CD8-positive, alpha-beta memory T cell (primary cell): Measurements from ENCODE around the gene CDK14. TPM values are rescaled to one million over a fixed set of nuclear protein-coding genes. Genes with fewer than 3 reads are reported as not detected.
A peak's percentile ranks its signal among the peaks of the same experiment; 100 is the strongest.

Source experiments
- CTCF ChIA-PET: fragments of 350-600 bp; sonication (Branson Sonifier 250); formaldehyde crosslinking; loops from one replicate; lab custom pipeline; 2021; ENCODE audit warnings: antibody characterized with exemption; lab: Charles Lee
- POLR2A ChIA-PET: fragments of 350-600 bp; sonication (Branson Sonifier 250); formaldehyde crosslinking; loops from one replicate; lab custom pipeline; 2021; ENCODE audit warnings: antibody characterized with exemption; lab: Charles Lee
- DNase-seq, 5 donors: peaks; one replicate each; pipeline versions ENCODE4 v3.0.0 to v3.0.0-alpha.2; 2020 to 2022; ENCODE audit warnings: mixed read lengths in 1 of 5
- H3K27ac ChIP-seq: one replicate; pipeline ENCODE4 v1.7.0; 2013; ENCODE audit warnings: low read depth, mild to moderate bottlenecking, low read length, moderate library complexity
- H3K27me3 ChIP-seq: 2 replicates; pipeline ENCODE4 v1.7.0; 2013; ENCODE audit warnings: low read length, mild to moderate bottlenecking; ENCODE audit not compliant: insufficient read depth, poor library complexity, severe bottlenecking
- H3K36me3 ChIP-seq: 2 replicates; pipeline ENCODE4 v1.7.0; 2013; ENCODE audit warnings: mild to moderate bottlenecking, low read length, moderate library complexity; ENCODE audit not compliant: insufficient read depth
- H3K4me1 ChIP-seq: 2 replicates; pipeline ENCODE4 v1.7.0; 2013; ENCODE audit warnings: mild to moderate bottlenecking, low read length, moderate library complexity; ENCODE audit not compliant: insufficient read depth
- H3K4me3 ChIP-seq: 2 replicates; pipeline ENCODE4 v1.7.0; 2013; ENCODE audit warnings: mild to moderate bottlenecking, low read length
- H3K9me3 ChIP-seq: 2 replicates; pipeline ENCODE4 v1.7.0; 2013; ENCODE audit warnings: mild to moderate bottlenecking, low read length
- H3K27ac Mint-ChIP-seq, 8 donors: one replicate each; pipeline ENCODE4 v1.8.0; 2020 to 2021; ENCODE audit warnings: mixed read lengths in 8 of 8, mild to moderate bottlenecking in 6 of 8, inconsistent platforms in 3 of 8, moderate library complexity in 3 of 8
- H3K27me3 Mint-ChIP-seq, 2 donors: one replicate each; pipeline ENCODE4 v1.8.0; 2020 to 2021; ENCODE audit warnings: mixed read lengths in 2 of 2, mild to moderate bottlenecking in 1 of 2, moderate library complexity in 1 of 2
- H3K36me3 Mint-ChIP-seq, 3 donors: one replicate each; pipeline ENCODE4 v1.8.0; 2020 to 2021; ENCODE audit warnings: mixed read lengths in 3 of 3, inconsistent platforms in 1 of 3, mild to moderate bottlenecking in 1 of 3
- H3K4me1 Mint-ChIP-seq, 3 donors: one replicate each; pipeline ENCODE4 v1.8.0; 2020 to 2021; ENCODE audit warnings: mixed read lengths in 3 of 3, inconsistent platforms in 1 of 3, mild to moderate bottlenecking in 1 of 3
- H3K4me3 Mint-ChIP-seq, 7 donors: one replicate each; pipeline ENCODE4 v1.8.0; 2020 to 2021; ENCODE audit warnings: mixed read lengths in 7 of 7, mild to moderate bottlenecking in 6 of 7, moderate library complexity in 4 of 7, inconsistent platforms in 2 of 7
- H3K9me3 Mint-ChIP-seq, 5 donors: one replicate each; pipeline ENCODE4 v1.8.0; 2020 to 2022; ENCODE audit warnings: mixed read lengths in 5 of 5, mild to moderate bottlenecking in 3 of 5, moderate library complexity in 2 of 5, inconsistent platforms in 1 of 5
- polyA plus RNA-seq: library from polyadenylated mRNA; unstranded; fragments of 300-500 nt; fragmentation: Illumina TruSeq; gene quantifications from one replicate; pipeline ENCODE4 v1.2.3, GENCODE V29; 2021
- total RNA-seq, 2 experiments: library from RNA; stranded (reverse); gene quantifications; one replicate each; pipeline ENCODE4 v1.2.3, GENCODE V29; 2021

The CDK14 gene
- total and polyA plus RNA-seq, 3 experiments from 2014 or later: 0.05 to 0.20 TPM; not detected in 1

DNA sequence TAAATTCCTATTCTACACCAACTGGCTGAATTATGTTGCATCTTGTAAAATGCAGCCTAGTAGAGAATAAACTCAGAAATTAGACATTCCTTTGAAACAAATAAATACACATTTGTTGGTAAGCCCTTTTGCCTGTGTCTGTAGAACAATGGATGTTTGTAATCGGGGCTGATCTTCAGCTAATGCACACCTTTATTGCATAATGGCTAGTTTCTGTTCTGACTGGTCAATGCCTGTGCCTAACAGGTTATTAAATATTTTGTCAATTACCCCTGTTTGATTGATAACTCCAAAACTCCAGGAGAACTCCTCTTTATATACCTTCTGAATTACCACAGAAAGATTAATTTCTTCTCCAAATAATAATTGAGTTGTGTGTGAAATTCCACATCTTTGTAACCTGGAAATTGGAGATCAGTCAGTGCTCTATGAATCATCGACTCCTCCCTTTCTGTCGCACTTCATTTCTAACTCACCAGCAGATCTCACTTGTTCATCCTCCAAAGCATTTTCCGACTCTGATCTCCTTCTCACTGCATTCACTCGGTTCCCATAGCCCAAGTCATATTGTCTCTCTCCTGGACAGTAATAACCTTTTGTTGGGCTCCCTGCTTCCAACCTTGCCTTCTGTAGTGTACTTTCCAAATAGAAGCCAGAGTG, 472.1 kb downstream of the CDK14 start:
- H3K4me3 Mint-ChIP-seq: no peak overlapping the region
- Histone ChIP-seq H3K36me3 (no peaks in the 10 kb centered on the region), H3K4me1 (no peaks in the 10 kb centered on the region), H3K27ac (no peak overlapping the region), H3K4me3 (no peak overlapping the region), H3K9me3 (no peaks in the 10 kb centered on the region), H3K27me3 (no peaks in the 10 kb centered on the region)
- H3K27ac Mint-ChIP-seq: no peak overlapping the region
- DNase-seq: no peak
- H3K27me3 Mint-ChIP-seq: no peaks in the 10 kb centered on the region
- peaks cover 0 to 5% (median 0%) of the 10 kb centered on the region in 5 donors for H3K9me3 Mint-ChIP-seq
- H3K36me3 Mint-ChIP-seq: no peaks in the 10 kb centered on the region
- ChIA-PET CTCF (no interaction called here), POLR2A (no interaction called here)
- H3K4me1 Mint-ChIP-seq: no peaks in the 10 kb centered on the region

DNA sequence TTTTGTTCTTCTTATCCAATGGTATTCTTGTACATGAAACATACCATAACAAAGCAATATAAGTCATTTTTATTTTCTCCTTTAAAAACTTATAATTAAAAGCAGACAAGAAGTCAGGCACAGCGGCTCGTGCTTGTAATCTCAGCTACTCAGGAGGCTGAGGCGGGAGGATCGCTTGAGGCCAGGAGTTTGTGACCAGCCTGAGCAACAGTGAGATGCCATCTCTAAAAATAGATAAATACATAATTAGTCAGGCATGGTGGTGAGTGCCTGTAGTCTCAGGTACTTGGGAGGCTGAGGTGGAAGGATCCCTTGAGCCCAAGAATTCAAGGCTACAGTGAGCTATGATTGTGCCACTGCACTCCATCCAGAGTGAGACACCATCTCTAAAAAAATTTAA, 473.0 kb downstream of the CDK14 start:
- Mint-ChIP-seq H3K4me1 (no peaks in the 10 kb centered on the region), H3K27me3 (no peaks in the 10 kb centered on the region), H3K36me3 (no peaks in the 10 kb centered on the region), H3K9me3 (peaks cover 0 to 6% (median under 1%) of the 10 kb centered on the region in 5 donors), H3K27ac (no peak overlapping the region), H3K4me3 (no peak overlapping the region)
- Histone ChIP-seq H3K9me3 (no peaks in the 10 kb centered on the region), H3K36me3 (no peaks in the 10 kb centered on the region), H3K27ac (no peak overlapping the region), H3K4me3 (no peak overlapping the region), H3K27me3 (no peaks in the 10 kb centered on the region), H3K4me1 (no peaks in the 10 kb centered on the region)
- ChIA-PET CTCF (no interaction called here), POLR2A (no interaction called here)
- no peak for DNase-seq

DNA sequence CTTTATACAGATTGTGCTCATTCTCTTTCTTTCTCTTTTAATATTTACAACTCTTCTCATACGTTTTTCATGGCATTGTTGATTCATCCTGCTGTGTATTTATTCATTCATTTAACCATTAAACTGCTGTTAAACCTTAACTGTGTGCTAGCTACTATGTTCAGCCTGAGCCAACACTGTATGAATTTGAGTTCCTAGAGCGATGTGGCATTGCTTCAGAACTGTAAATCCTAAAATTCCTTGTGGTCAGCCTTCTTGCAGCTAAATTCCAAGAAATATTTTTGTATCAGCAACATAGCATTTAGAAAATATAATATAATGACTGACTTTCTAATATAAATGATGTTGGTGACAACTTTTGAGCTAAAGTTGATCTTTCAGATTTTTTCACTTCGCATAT, 483.4 kb downstream of the CDK14 start:
- Histone ChIP-seq H3K27ac (no peak overlapping the region), H3K27me3 (no peaks in the 10 kb centered on the region), H3K4me1 (peaks cover 15% of the 10 kb centered on the region), H3K36me3 (no peaks in the 10 kb centered on the region), H3K9me3 (no peaks in the 10 kb centered on the region), H3K4me3 (no peak overlapping the region)
- DNase-seq: no peak
- no peak overlapping the region for H3K4me3 Mint-ChIP-seq
- H3K4me1 Mint-ChIP-seq: peaks cover 0 to 5% (median 0%) of the 10 kb centered on the region in 3 donors
- H3K27me3 Mint-ChIP-seq: peaks cover 0 to 1% of the 10 kb centered on the region in 2 donors
- H3K36me3 Mint-ChIP-seq: no peaks in the 10 kb centered on the region
- H3K9me3 Mint-ChIP-seq: peaks cover 0 to under 1% (median 0%) of the 10 kb centered on the region in 5 donors
- CTCF ChIA-PET: interaction anchor here (1.2 kb wide), 1 partner anchor 10 kb away, joined by 3 read pairs; no protein-coding TSS in a partner anchor
- POLR2A ChIA-PET: no interaction called here
- no peak overlapping the region for H3K27ac Mint-ChIP-seq

DNA sequence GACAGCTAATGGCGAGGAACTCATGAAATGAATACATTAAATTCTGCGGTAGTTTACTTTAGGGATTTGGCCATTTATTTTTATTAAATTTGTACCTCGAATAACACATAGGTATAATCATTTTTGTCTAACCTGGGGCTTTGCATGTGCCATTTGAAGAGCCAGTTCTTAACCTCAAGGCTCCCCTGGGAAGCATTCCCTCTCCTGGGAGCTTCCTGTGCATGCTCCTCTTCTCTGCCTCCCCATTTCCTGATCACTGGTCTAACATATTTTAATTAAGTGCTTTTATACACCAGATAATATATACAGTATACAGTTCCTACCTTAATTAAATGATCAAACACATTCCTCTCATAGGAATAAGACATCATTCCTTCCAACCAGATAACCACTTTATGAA, 484.2 kb downstream of the CDK14 start:
- no peaks in the 10 kb centered on the region for H3K9me3 ChIP-seq
- no peak overlapping the region for H3K27ac ChIP-seq
- H3K4me1 ChIP-seq: peaks cover 23% of the 10 kb centered on the region
- Mint-ChIP-seq H3K27ac (no peak overlapping the region), H3K4me3 (no peak overlapping the region), H3K36me3 (no peaks in the 10 kb centered on the region), H3K9me3 (no peaks in the 10 kb centered on the region), H3K4me1 (peaks cover 0 to 5% (median 3%) of the 10 kb centered on the region in 3 donors), H3K27me3 (no peaks in the 10 kb centered on the region)
- DNase-seq: no peak
- no peaks in the 10 kb centered on the region for H3K27me3 ChIP-seq
- POLR2A ChIA-PET: no interaction called here
- H3K4me3 ChIP-seq: no peak overlapping the region
- H3K36me3 ChIP-seq: no peaks in the 10 kb centered on the region
- CTCF ChIA-PET: interaction anchor here (1.2 kb wide), 1 partner anchor 9 kb away, joined by 3 read pairs; no protein-coding TSS in a partner anchor

DNA sequence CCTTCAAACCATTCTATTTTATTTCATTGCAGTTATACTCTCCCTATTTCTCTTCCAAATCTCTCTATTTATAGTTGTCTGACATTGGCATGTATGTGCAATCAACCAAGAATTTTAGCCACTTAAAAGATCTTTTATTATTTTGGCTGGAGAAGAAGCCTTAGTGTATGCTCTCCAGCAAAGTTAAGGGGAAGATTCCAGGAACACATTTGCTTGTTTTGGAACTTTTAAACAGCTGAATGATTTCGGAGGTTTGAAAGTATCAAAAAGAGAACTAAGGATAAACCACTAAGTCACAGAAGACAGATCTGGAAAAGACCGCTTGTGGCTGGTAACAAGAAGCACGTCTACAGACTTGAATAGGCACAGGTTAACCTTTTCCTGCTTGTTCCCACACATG, 485.9 kb downstream of the CDK14 start:
- Mint-ChIP-seq H3K9me3 (peaks cover 0 to 3% (median 0%) of the 10 kb centered on the region in 5 donors), H3K36me3 (no peaks in the 10 kb centered on the region), H3K4me3 (no peak overlapping the region), H3K27ac (no peak overlapping the region), H3K4me1 (peaks cover 0 to 5% (median 3%) of the 10 kb centered on the region in 3 donors), H3K27me3 (no peaks in the 10 kb centered on the region)
- H3K27me3 ChIP-seq: no peaks in the 10 kb centered on the region
- CTCF ChIA-PET: no interaction called here
- H3K36me3 ChIP-seq: no peaks in the 10 kb centered on the region
- no peak for DNase-seq
- H3K9me3 ChIP-seq: no peaks in the 10 kb centered on the region
- H3K4me1 ChIP-seq: peaks cover 26% of the 10 kb centered on the region
- POLR2A ChIA-PET: no interaction called here
- H3K4me3 ChIP-seq: no peak overlapping the region
- H3K27ac ChIP-seq: no peak overlapping the region

- H3K27me3 Mint-ChIP-seq: peaks cover 0 to 2% of the 10 kb centered on the region in 2 donors
- Histone ChIP-seq H3K4me1 (peaks cover 26% of the 10 kb centered on the region), H3K36me3 (no peaks in the 10 kb centered on the region), H3K27ac (no peak overlapping the region), H3K27me3 (no peaks in the 10 kb centered on the region), H3K9me3 (no peaks in the 10 kb centered on the region), H3K4me3 (no peak overlapping the region)
- peak in 1 of 5 donors; percentile 13 for DNase-seq
- H3K36me3 Mint-ChIP-seq: no peaks in the 10 kb centered on the region
- peaks cover 0 to 3% (median 0%) of the 10 kb centered on the region in 5 donors for H3K9me3 Mint-ChIP-seq
- H3K27ac Mint-ChIP-seq: no peak overlapping the region
- ChIA-PET POLR2A (no interaction called here), CTCF (no interaction called here)
- H3K4me3 Mint-ChIP-seq: no peak overlapping the region
- peaks cover 0 to 5% (median 3%) of the 10 kb centered on the region in 3 donors for H3K4me1 Mint-ChIP-seq
Observed at GRCh38 chr7:91082852-91083495, 486.9 kb downstream of the CDK14 start.

GRCh38 chr7:91083855-91084644, 487.9 kb downstream of the CDK14 start:
- Mint-ChIP-seq H3K36me3 (no peaks in the 10 kb centered on the region), H3K9me3 (peaks cover 0 to 3% (median 0%) of the 10 kb centered on the region in 5 donors), H3K4me1 (peaks cover 0 to 5% (median 3%) of the 10 kb centered on the region in 3 donors), H3K27ac (no peak overlapping the region), H3K27me3 (peaks cover 0 to 3% of the 10 kb centered on the region in 2 donors), H3K4me3 (no peak overlapping the region)
- CTCF ChIA-PET: no interaction called here
- no peaks in the 10 kb centered on the region for H3K9me3 ChIP-seq
- no peak overlapping the region for H3K4me3 ChIP-seq
- H3K27ac ChIP-seq: no peak overlapping the region
- H3K4me1 ChIP-seq: peaks cover 26% of the 10 kb centered on the region
- no peaks in the 10 kb centered on the region for H3K36me3 ChIP-seq
- POLR2A ChIA-PET: no interaction called here
- H3K27me3 ChIP-seq: no peaks in the 10 kb centered on the region
- no peak for DNase-seq

DNA sequence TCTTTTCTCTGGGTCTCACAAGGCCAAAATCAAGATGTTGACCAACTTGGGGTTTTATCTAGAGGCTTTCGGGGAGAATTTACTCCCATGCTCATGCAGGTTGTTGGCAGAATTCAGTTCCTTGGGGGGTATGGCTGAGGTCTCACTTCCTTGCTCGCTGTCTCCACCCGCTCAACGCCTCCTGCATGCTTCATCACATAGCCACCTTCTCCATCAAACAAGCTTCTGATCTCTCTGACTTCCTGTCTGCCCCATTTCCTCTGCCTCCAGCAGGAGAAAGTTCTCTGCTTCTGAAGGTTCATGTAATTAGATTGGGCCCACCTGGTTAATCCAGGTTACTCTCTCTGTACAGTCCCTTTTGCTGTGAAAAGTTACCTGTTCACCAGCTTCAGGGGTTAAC, 489.1 kb downstream of the CDK14 start:
- ChIA-PET CTCF (no interaction called here), POLR2A (no interaction called here)
- Histone ChIP-seq H3K4me3 (no peak overlapping the region), H3K27ac (no peak overlapping the region), H3K36me3 (no peaks in the 10 kb centered on the region), H3K4me1 (peaks cover 26% of the 10 kb centered on the region), H3K27me3 (no peaks in the 10 kb centered on the region), H3K9me3 (no peaks in the 10 kb centered on the region)
- Mint-ChIP-seq H3K4me3 (no peak overlapping the region), H3K27me3 (peaks cover 3% of the 10 kb centered on the region in 2 donors), H3K36me3 (no peaks in the 10 kb centered on the region), H3K27ac (no peak overlapping the region), H3K4me1 (peaks cover 0 to 5% (median 3%) of the 10 kb centered on the region in 3 donors), H3K9me3 (peaks cover 0 to 3% (median 0%) of the 10 kb centered on the region in 5 donors)
- peak in 1 of 5 donors; percentile 36 for DNase-seq
